ENCODE results near the gene LYST. TPM values are rescaled to one million over a fixed set of nuclear protein-coding genes. Genes with fewer than 3 reads are reported as not detected.
"Not testable (repeated sequence)": the region's sequence is repeated elsewhere in the genome, so short reads cannot be mapped to it uniquely, and the experiment has no call there.

The LYST gene
- polyA plus RNA-seq, 1 donor from 2014 or later = 29.4 TPM

- H3K27me3 Mint-ChIP-seq = peaks cover 48% of the 10 kb centered on the region
- peaks cover 4% of the 10 kb centered on the region for H3K36me3 Mint-ChIP-seq
- H3K4me1 Mint-ChIP-seq = peaks cover 10 to 15% (median 11%) of the 10 kb centered on the region in 3 donors
- no peak overlapping the region for H3K27ac Mint-ChIP-seq
- H3K9me3 Mint-ChIP-seq = peaks cover 7 to 22% (median 11%) of the 10 kb centered on the region in 3 donors
- peak overlapping the region in 2 of 4 donors; percentile 5 to 45 for H3K4me3 Mint-ChIP-seq
Measured at GRCh38 chr1:235652364-235652763, 214.3 kb downstream of the LYST start.

DNA sequence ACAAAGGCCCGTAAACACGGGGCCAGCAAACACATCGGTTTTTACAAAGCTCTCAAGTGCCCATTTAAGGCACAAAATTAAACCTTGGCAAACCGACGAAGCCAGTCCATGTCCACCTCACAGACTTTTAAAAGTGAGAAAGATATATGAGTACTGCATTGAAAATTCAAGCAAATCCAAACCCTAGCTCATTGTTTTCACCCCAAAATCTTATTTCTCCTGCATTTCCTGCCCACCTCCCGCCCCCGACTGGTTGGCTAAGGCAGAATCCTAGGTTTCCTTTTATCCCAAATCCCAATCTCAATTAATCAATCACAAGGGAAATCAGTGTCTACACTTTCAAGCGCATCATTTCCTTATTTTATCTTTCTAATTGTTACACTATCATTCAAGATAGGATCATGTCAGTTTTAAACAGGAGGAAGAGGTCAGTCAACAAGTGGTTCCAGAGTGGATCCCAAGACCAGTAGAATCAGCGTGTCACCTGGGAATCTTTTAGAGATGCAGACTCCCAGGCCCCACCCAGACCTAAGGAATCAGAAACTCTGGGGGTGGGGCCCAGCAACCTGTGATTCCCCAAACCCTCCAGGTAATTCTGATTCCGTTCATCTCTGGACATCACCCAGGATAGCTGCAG is 215.4 kb downstream of the LYST start:
- Mint-ChIP-seq H3K4me1 (peaks cover 10 to 15% (median 11%) of the 10 kb centered on the region in 3 donors), H3K9me3 (peaks cover 7 to 21% (median 11%) of the 10 kb centered on the region in 3 donors), H3K27me3 (peaks cover 52% of the 10 kb centered on the region), H3K4me3 (peak overlapping the region; percentile 38 to 85 (median 80)), H3K27ac (no peak overlapping the region), H3K36me3 (peaks cover 4% of the 10 kb centered on the region)

DNA sequence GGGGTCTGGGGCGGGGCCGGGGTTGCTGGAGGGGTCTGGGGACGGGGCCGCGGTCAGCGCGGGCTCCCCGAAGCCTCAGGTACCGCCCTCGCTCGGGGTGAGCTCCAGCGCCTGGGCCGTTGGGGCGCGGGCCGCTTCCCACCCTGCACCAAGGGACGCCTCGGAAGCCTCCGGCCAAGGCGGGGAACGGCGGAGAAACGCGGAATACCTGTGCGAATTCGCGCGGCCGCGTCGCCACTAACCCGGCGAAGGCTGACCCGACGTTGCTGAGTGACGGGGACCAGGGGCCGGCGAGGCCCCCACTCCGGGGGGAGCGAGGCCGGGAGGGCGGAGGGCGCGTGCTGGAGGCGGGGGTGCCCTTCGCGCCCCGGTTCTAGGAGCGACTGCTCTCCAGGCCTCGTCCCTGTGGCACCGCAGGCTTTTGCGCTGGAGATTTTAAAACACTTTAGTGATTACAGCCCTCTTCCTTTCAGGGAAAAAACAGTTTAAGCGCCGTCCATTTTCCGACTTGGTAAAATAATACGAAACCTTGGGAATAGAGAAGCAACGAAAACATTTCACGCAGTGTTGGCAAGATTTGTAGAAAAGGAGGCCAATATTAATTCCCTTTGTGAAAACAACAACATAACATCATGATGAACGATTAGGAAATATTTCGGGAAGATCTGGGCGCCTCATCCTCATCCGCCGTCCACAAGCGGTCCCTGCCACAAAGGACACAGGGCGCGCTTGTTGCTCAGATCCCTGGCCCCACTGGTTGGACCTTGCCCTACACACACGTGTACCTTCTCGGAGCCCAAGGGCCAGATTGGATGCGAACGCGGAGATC is 216.2 kb downstream of the LYST start:
- no peak overlapping the region for H3K27ac Mint-ChIP-seq
- peak overlapping the region; percentile 38 to 85 (median 80) for H3K4me3 Mint-ChIP-seq
- H3K27me3 Mint-ChIP-seq = peaks cover 54% of the 10 kb centered on the region
- peaks cover 4% of the 10 kb centered on the region for H3K36me3 Mint-ChIP-seq
- H3K9me3 Mint-ChIP-seq = peaks cover 6 to 20% (median 11%) of the 10 kb centered on the region in 3 donors
- peaks cover 10 to 15% (median 11%) of the 10 kb centered on the region in 3 donors for H3K4me1 Mint-ChIP-seq

- peaks cover 52% of the 10 kb centered on the region for H3K27me3 Mint-ChIP-seq
- H3K27ac Mint-ChIP-seq = peak within 1 kb of the TSS; percentile 35 to 43 (median 35)
- peak within 1 kb of the TSS; percentile 82 to 93 (median 88) for H3K4me3 Mint-ChIP-seq
- peaks cover 3 to 13% (median 11%) of the 10 kb centered on the region in 3 donors for H3K9me3 Mint-ChIP-seq
- H3K4me1 Mint-ChIP-seq = peaks cover 10 to 15% (median 11%) of the 10 kb centered on the region in 3 donors
- peaks cover 2% of the 10 kb centered on the region for H3K36me3 Mint-ChIP-seq
Measured at GRCh38 chr1:235649368-235650163, 217.1 kb downstream of the LYST start, which contains the start of gene GNG4. TSS of gene GNG4 (minus strand) at chr1:235649784. CDS start at chr1:235583838, 65,946 bp downstream.

DNA sequence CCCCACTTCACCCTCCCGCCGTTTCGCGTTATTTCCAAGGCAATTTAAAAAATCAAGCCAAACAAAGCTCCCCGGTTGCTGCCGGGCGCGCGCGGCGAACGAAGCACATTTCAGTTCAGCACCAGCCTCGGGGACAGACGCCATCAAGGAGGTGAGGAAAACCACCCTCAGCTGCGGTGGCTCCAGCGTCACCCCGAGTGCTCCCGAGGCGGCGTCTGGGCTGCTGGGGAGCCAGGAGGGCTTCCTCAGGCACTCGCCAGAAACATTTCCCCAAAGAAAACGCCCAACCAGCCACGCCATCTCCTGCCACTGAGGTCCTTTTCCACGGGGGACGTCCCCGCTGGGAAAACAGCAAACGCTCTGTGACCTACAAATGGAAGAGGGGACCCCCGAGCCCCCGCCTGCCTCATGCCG is 217.7 kb downstream of the LYST start:
- Mint-ChIP-seq H3K27me3 (peaks cover 57% of the 10 kb centered on the region), H3K27ac (peak overlapping the region; percentile 35 to 43 (median 35)), H3K4me3 (peak overlapping the region; percentile 82 to 93 (median 88))

DNA sequence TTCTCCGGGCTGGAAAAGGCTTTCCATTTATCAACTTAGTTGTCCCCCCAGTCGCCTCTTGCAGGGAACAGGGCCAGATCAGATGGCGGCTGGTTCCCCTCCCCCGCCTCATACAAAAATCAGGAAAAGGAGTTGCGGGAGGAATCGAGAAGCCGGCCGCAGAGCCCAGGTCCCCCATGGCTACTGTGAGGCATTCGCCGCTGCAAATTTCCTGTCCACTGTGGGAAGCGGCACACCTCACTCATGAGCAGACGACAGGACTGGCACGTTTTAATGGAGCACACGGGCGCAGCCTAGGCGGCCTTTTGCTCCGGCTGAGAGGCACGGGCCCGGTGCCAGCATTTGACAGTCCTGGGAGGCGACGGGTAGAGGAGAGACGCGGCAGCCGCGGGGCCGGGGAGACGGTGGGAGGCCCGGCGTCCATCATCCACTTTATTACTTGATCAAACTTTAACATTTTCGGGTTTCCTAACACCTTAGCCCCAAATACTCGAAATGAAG is 218.2 kb downstream of the LYST start:
- H3K4me3 Mint-ChIP-seq = peak overlapping the region; percentile 82 to 93 (median 88)
- H3K36me3 Mint-ChIP-seq = no peaks in the 10 kb centered on the region
- H3K27me3 Mint-ChIP-seq = peaks cover 57% of the 10 kb centered on the region
- peaks cover 10 to 15% (median 11%) of the 10 kb centered on the region in 3 donors for H3K4me1 Mint-ChIP-seq
- H3K9me3 Mint-ChIP-seq = peaks cover 0 to 8% (median 6%) of the 10 kb centered on the region in 3 donors
- H3K27ac Mint-ChIP-seq = peak overlapping the region in 2 of 3 donors; percentile 35 to 43

More for the DNA sequence above, 217.7 kb downstream of the LYST start:
- Mint-ChIP-seq H3K36me3 (peaks cover 2% of the 10 kb centered on the region), H3K4me1 (peaks cover 10 to 15% (median 11%) of the 10 kb centered on the region in 3 donors), H3K9me3 (peaks cover 3 to 9% (median 8%) of the 10 kb centered on the region in 3 donors)

DNA sequence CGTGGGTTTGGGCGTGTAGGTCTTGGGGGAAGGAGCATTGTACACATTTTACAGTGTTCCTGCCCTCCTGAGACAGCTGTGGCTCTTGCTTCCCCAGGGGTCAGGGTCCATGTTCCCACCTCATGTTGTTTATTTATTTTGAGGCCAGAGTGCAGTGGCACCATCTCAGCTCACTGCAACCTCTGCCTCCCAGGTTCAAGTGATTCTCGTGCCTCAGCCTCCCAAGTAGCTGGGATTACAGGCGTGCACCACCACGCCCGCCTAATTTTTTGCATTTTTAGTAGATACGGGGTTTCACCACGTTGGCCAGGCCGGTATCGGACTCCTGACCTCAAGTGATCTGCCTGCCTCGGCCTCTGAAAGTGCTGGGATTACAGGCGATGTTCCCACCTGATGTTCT is 219.2 kb downstream of the LYST start:
- H3K27ac Mint-ChIP-seq, H3K36me3 Mint-ChIP-seq, H3K9me3 Mint-ChIP-seq: not testable (repeated sequence)
- H3K4me1 Mint-ChIP-seq = peaks cover 12 to 17% (median 15%) of the 10 kb centered on the region in 3 donors
- peak overlapping the region in 1 of 4 donors; percentile 22 for H3K4me3 Mint-ChIP-seq
- peaks cover 56% of the 10 kb centered on the region for H3K27me3 Mint-ChIP-seq

- no peaks in the 10 kb centered on the region for H3K36me3 Mint-ChIP-seq
- H3K27ac Mint-ChIP-seq = no peak overlapping the region
- H3K27me3 Mint-ChIP-seq = peaks cover 59% of the 10 kb centered on the region
- peak overlapping the region in 1 of 4 donors; percentile 3 for H3K4me3 Mint-ChIP-seq
- peaks cover 0 to 2% (median 0%) of the 10 kb centered on the region in 3 donors for H3K9me3 Mint-ChIP-seq
- peaks cover 18 to 24% (median 19%) of the 10 kb centered on the region in 3 donors for H3K4me1 Mint-ChIP-seq
Measured at GRCh38 chr1:235646463-235646862, 220.2 kb downstream of the LYST start.

- no peak overlapping the region for H3K4me3 Mint-ChIP-seq
- no peaks in the 10 kb centered on the region for H3K36me3 Mint-ChIP-seq
- peaks cover 0 to 2% (median 0%) of the 10 kb centered on the region in 3 donors for H3K9me3 Mint-ChIP-seq
- H3K4me1 Mint-ChIP-seq = peaks cover 9 to 17% (median 15%) of the 10 kb centered on the region in 3 donors
- H3K27ac Mint-ChIP-seq = peak overlapping the region in 2 of 3 donors; percentile 5 to 42
- peaks cover 52% of the 10 kb centered on the region for H3K27me3 Mint-ChIP-seq
Measured at GRCh38 chr1:235644693-235645305, 221.9 kb downstream of the LYST start.

DNA sequence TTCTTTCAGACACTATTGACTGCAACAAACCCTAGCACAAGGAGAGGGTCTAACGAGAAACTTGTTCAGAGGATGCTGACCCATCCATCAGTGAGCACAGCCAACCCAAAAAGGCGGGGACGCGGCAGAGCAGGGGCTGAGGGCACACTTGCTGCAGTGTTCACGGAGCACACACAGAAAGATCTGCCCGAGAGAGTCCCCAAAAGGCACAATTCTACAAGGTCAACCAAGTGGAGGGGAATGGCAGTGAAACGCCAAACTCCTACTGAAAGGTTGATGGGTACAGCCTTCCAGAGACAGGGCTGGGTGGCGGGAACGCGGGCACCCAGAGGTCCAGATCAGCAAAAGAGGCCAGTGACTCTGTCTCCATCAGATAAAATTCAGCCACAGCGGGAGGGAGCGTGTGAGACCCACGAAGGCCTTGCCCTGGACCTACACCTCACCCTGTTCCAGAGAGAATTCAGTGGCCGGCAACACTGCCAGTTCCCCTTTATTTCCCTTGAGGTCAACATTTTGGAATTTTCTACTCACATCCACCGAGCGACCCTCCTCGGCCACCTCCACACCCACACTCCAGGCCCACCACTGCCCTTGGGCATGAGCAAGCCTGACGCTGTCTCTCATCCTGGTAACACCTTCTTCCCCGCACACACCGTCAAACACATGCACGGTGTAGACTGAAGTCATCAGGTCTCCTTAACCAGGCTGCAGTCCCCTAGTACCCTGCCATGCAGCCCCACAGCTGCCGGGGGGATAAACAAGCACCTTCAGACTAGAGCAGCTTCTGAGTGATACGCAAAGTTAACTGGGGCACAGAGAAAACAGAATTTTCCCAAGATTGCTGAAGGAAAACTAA is 222.6 kb downstream of the LYST start:
- Mint-ChIP-seq H3K27ac (peak overlapping the region in 1 of 3 donors; percentile 42), H3K27me3 (peaks cover 52% of the 10 kb centered on the region), H3K4me3 (no peak overlapping the region), H3K4me1 (peaks cover 9 to 17% (median 15%) of the 10 kb centered on the region in 3 donors), H3K9me3 (peaks cover 0 to 2% (median 0%) of the 10 kb centered on the region in 3 donors), H3K36me3 (no peaks in the 10 kb centered on the region)

- peak overlapping the region in 1 of 3 donors; percentile 63 for H3K27ac Mint-ChIP-seq
- H3K36me3 Mint-ChIP-seq = no peaks in the 10 kb centered on the region
- peaks cover 5 to 12% (median 9%) of the 10 kb centered on the region in 3 donors for H3K4me1 Mint-ChIP-seq
- peak overlapping the region in 1 of 4 donors; percentile 79 for H3K4me3 Mint-ChIP-seq
- peaks cover 45% of the 10 kb centered on the region for H3K27me3 Mint-ChIP-seq
- H3K9me3 Mint-ChIP-seq = peaks cover 0 to 2% (median 0%) of the 10 kb centered on the region in 3 donors
Measured at GRCh38 chr1:235642943-235643371, 223.7 kb downstream of the LYST start.

GRCh38 chr1:235642011-235642942 is 224.4 kb downstream of the LYST start:
- H3K36me3 Mint-ChIP-seq = no peaks in the 10 kb centered on the region
- H3K4me1 Mint-ChIP-seq = peaks cover 5 to 12% (median 9%) of the 10 kb centered on the region in 3 donors
- H3K27ac Mint-ChIP-seq = peak overlapping the region in 2 of 3 donors; percentile 56 to 63
- peak overlapping the region in 3 of 4 donors; percentile 73 to 91 (median 90) for H3K4me3 Mint-ChIP-seq
- H3K9me3 Mint-ChIP-seq = peaks cover 0 to 2% (median 0%) of the 10 kb centered on the region in 3 donors
- peaks cover 41% of the 10 kb centered on the region for H3K27me3 Mint-ChIP-seq
